GM21515 (cell line): Measurements from ENCODE around the gene CABP7.

Experiments used
- ATAC-seq: cut with Tn5 transposase; IDR thresholded peaks from one replicate; pipeline ENCODE4 v1.9.1; 2021; ENCODE audit not compliant: unreplicated experiment

Gene CABP7

GRCh38 chr22:29702000-29702930 lies 17.5 kb upstream of the CABP7 start:
- no peak for ATAC-seq

GRCh38 chr22:29702931-29703501 lies 16.8 kb upstream of the CABP7 start:
- ATAC-seq, result no peak

- ATAC-seq, result no peak
Observed at GRCh38 chr22:29703569-29704195, 16.1 kb upstream of the CABP7 start.

- no peak for ATAC-seq
Observed at GRCh38 chr22:29704528-29705285, 15.1 kb upstream of the CABP7 start.

- ATAC-seq, result no peak
Observed at GRCh38 chr22:29705651-29706050, 14.2 kb upstream of the CABP7 start.

GRCh38 chr22:29706486-29706885 lies 13.3 kb upstream of the CABP7 start:
- ATAC-seq, result no peak

GRCh38 chr22:29707010-29707409 lies 12.8 kb upstream of the CABP7 start:
- ATAC-seq, result no peak

GRCh38 chr22:29707471-29707870 lies 12.3 kb upstream of the CABP7 start:
- ATAC-seq, result no peak

GRCh38 chr22:29710193-29710592 lies 9.6 kb upstream of the CABP7 start:
- no peak for ATAC-seq

GRCh38 chr22:29710922-29711593 lies 8.7 kb upstream of the CABP7 start:
- no peak for ATAC-seq

GRCh38 chr22:29712119-29712518 lies 7.7 kb upstream of the CABP7 start:
- no peak for ATAC-seq

GRCh38 chr22:29713156-29713727 lies 6.6 kb upstream of the CABP7 start:
- ATAC-seq, result no peak

GRCh38 chr22:29715240-29715639 lies 4.6 kb upstream of the CABP7 start:
- ATAC-seq, result no peak

GRCh38 chr22:29715705-29716104 lies 4.1 kb upstream of the CABP7 start:
- ATAC-seq, result no peak

- ATAC-seq, result no peak
Observed at GRCh38 chr22:29716814-29717545, 2.8 kb upstream of the CABP7 start.

GRCh38 chr22:29717789-29718188 lies 2.0 kb upstream of the CABP7 start:
- ATAC-seq, result no peak

- no peak for ATAC-seq
Observed at GRCh38 chr22:29718949-29719898, 579 bp upstream of the CABP7 start.

GRCh38 chr22:29720811-29721323 lies 1.1 kb downstream of the CABP7 start:
- ATAC-seq, result no peak
